SK-N-SH treated with all-trans-retinoic acid at 6 μM for 48 hours (cell line): ENCODE results near the gene ZSWIM6.
A peak's percentile ranks its signal among the peaks of the same experiment; 100 is the strongest.
"Not testable (repeated sequence)": the region's sequence is repeated elsewhere in the genome, so short reads cannot be mapped to it uniquely, and the experiment has no call there.

ENCODE experiments used
- ATAC-seq: fragments of 200-7000 bp; cut with Tn5 transposase; 3 replicates; pipeline ENCODE4 v1.9.1; 2020; ENCODE audit warnings: mild to moderate bottlenecking, moderate library complexity
- ARNTL ChIP-seq: fragments of 450-650 bp; formaldehyde crosslinking; IDR thresholded peaks from 2 replicates; pipeline ENCODE4 v1.5.0; 2020; ENCODE audit warnings: low read depth, mild to moderate bottlenecking, moderate library complexity, borderline replicate concordance
- CSDC2 ChIP-seq: fragments of 250-450 bp; sonication (Bioruptor Pico); IDR thresholded peaks from 2 replicates; pipeline ENCODE4 v1.5.0; 2020; ENCODE audit warnings: mild to moderate bottlenecking, moderate library complexity
- ESRRG ChIP-seq: fragments of 250-450 bp; sonication (Bioruptor Pico); IDR thresholded peaks from 2 replicates; pipeline ENCODE4 v1.6.1; 2021; ENCODE audit warnings: mild to moderate bottlenecking
- GLIS3 ChIP-seq: fragments of 250-450 bp; sonication (Bioruptor Pico); IDR thresholded peaks from 2 replicates; pipeline ENCODE4 v1.5.0; 2020; ENCODE audit warnings: mild to moderate bottlenecking, moderate library complexity
- ISL1 ChIP-seq: fragments of 250-450 bp; sonication (Bioruptor Pico); IDR thresholded peaks from 2 replicates; pipeline ENCODE4 v2.1.2; 2022; ENCODE audit warnings: mild to moderate bottlenecking, moderate library complexity
- OSR1 ChIP-seq: fragments of 250-450 bp; sonication (Bioruptor Pico); IDR thresholded peaks from 2 replicates; pipeline ENCODE4 v1.8.0; 2022; ENCODE audit warnings: moderate library complexity, mild to moderate bottlenecking, inconsistent platforms
- PPARA ChIP-seq: fragments of 250-450 bp; sonication (Bioruptor Pico); IDR thresholded peaks from 2 replicates; pipeline ENCODE4 v1.5.0; 2020; ENCODE audit warnings: mild to moderate bottlenecking, borderline replicate concordance
- RARB ChIP-seq: fragments of 250-450 bp; sonication (Bioruptor Pico); IDR thresholded peaks from 2 replicates; pipeline ENCODE4 v1.8.0; 2021; ENCODE audit warnings: mild to moderate bottlenecking, moderate library complexity
- SNAI2 ChIP-seq: fragments of 250-450 bp; sonication (Bioruptor Pico); IDR thresholded peaks from 2 replicates; pipeline ENCODE4 v1.5.0; 2020; ENCODE audit warnings: mild to moderate bottlenecking, moderate library complexity
- TCF4 ChIP-seq: fragments of 250-450 bp; sonication (Bioruptor Pico); IDR thresholded peaks from 2 replicates; pipeline ENCODE4 v1.8.0; 2021; ENCODE audit warnings: mild to moderate bottlenecking, moderate library complexity, borderline replicate concordance
- TOX ChIP-seq: fragments of 250-450 bp; sonication (Bioruptor Pico); IDR thresholded peaks from 2 replicates; pipeline ENCODE4 v1.8.0; 2021; ENCODE audit warnings: mild to moderate bottlenecking, moderate library complexity, borderline replicate concordance
- ZFP3 ChIP-seq: fragments of 250-450 bp; sonication (Bioruptor Pico); IDR thresholded peaks from 2 replicates; pipeline ENCODE4 v1.5.0; 2020; ENCODE audit warnings: mild to moderate bottlenecking, moderate library complexity
- ZFP30 ChIP-seq: fragments of 450-650 bp; formaldehyde crosslinking; IDR thresholded peaks from 2 replicates; pipeline ENCODE4 v1.5.0; 2022; ENCODE audit warnings: mild to moderate bottlenecking, moderate library complexity
- ZNF565 ChIP-seq: fragments of 450-650 bp; formaldehyde crosslinking; conservative IDR thresholded peaks from 2 replicates; pipeline ENCODE4 v1.5.0; 2020; ENCODE audit warnings: low read depth, mild to moderate bottlenecking, moderate library complexity
- ZNF70 ChIP-seq: fragments of 450-650 bp; formaldehyde crosslinking; IDR thresholded peaks from 2 replicates; pipeline ENCODE4 v1.5.0; 2020; ENCODE audit warnings: mild to moderate bottlenecking, moderate library complexity
- ZNF8 ChIP-seq: fragments of 450-650 bp; formaldehyde crosslinking; IDR thresholded peaks from 2 replicates; pipeline ENCODE4 v1.5.0; 2020; ENCODE audit warnings: mild to moderate bottlenecking, moderate library complexity
- TF ChIP-seq, protein P1 (sequence below): fragments of 250-450 bp; sonication (Bioruptor Pico); IDR thresholded peaks from 2 replicates; pipeline ENCODE4 v1.5.1; 2021; ENCODE audit warnings: mild to moderate bottlenecking, moderate library complexity
- TF ChIP-seq, protein P2 (sequence below): fragments of 250-450 bp; sonication (Bioruptor Pico); IDR thresholded peaks from 2 replicates; pipeline ENCODE4 v1.8.0; 2021; ENCODE audit warnings: low read depth, mild to moderate bottlenecking, moderate library complexity, borderline replicate concordance
- TF ChIP-seq, protein P3 (sequence below): fragments of 250-450 bp; sonication (Bioruptor Pico); IDR thresholded peaks from 2 replicates; pipeline ENCODE4 v1.8.0; 2020; ENCODE audit warnings: mild to moderate bottlenecking, moderate library complexity, borderline replicate concordance

Gene ZSWIM6

DNA sequence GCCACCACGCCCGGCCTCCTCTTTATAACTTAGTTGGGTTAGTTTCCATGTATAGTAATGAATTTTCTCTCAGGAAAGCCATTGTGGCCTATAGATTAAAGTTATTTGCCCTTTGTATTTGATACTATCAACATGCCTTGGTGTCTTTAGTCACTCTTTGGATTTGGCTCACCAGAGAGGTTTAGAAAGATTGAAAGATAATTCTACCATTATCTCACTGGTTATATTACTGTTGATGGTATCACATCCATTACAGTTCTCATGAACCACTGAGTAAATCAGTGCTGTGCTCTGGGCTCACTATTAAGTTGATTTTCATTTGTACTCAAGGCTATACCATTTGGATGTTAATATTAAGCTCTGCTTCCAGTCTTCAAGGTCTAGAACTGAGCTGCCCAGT is 87.0 kb downstream of the ZSWIM6 start:
- no peak for TF ChIP-seq PPARA
- TF ChIP-seq ISL1 (CRISPR knock-in tag), result 0 out of 2 replicates have a peak, but pooled peaks have one; percentile 25
- TF ChIP-seq, all 23 proteins: peak for 1
- ATAC-seq, result no peak

GRCh38 chr5:61420016-61420415 is 88.0 kb downstream of the ZSWIM6 start:
- TF ChIP-seq CSDC2 (CRISPR knock-in tag) (no peak), GLIS3 (CRISPR knock-in tag) (no peak), TCF4 (no peak), ISL1 (CRISPR knock-in tag) (no peak), ARNTL (CRISPR knock-in tag) (no peak), ZFP3 (CRISPR knock-in tag) (no peak), ESRRG (no peak), RARB (CRISPR knock-in tag) (no peak), TOX (CRISPR knock-in tag) (no peak), OSR1 (CRISPR knock-in tag) (no peak)
- TF ChIP-seq, protein P1, sequence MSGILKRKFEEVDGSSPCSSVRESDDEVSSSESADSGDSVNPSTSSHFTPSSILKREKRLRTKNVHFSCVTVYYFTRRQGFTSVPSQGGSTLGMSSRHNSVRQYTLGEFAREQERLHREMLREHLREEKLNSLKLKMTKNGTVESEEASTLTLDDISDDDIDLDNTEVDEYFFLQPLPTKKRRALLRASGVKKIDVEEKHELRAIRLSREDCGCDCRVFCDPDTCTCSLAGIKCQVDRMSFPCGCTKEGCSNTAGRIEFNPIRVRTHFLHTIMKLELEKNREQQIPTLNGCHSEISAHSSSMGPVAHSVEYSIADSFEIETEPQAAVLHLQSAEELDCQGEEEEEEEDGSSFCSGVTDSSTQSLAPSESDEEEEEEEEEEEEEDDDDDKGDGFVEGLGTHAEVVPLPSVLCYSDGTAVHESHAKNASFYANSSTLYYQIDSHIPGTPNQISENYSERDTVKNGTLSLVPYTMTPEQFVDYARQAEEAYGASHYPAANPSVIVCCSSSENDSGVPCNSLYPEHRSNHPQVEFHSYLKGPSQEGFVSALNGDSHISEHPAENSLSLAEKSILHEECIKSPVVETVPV (CRISPR knock-in tag), result no peak
- TF ChIP-seq, protein P2, sequence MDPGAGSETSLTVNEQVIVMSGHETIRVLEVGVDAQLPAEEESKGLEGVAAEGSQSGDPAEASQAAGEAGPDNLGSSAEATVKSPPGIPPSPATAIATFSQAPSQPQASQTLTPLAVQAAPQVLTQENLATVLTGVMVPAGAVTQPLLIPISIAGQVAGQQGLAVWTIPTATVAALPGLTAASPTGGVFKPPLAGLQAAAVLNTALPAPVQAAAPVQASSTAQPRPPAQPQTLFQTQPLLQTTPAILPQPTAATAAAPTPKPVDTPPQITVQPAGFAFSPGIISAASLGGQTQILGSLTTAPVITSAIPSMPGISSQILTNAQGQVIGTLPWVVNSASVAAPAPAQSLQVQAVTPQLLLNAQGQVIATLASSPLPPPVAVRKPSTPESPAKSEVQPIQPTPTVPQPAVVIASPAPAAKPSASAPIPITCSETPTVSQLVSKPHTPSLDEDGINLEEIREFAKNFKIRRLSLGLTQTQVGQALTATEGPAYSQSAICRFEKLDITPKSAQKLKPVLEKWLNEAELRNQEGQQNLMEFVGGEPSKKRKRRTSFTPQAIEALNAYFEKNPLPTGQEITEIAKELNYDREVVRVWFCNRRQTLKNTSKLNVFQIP (CRISPR knock-in tag), result no peak
- ATAC-seq, result no peak

DNA sequence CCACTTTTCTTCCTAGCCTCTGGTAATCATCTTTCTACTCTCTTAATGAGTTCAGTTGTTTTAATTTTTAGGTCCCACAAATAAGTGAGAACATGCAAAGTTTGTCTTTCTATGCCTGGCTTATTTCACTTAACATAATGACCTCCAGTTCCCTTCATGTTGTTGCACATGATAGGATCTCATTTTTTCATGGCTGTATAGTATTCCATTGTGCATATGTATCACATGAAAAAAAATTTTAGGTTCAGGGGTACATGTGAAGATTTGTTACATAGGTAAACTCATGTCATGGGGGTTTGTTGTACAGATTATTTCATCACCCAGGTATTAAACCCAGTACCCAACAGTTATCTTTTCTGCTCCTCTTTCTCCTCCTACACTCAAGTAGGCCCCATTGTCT is 89.2 kb downstream of the ZSWIM6 start:
- ATAC-seq, result not testable (repeated sequence)

- ATAC-seq, result peak; percentile 77
These were observed 91.6 kb downstream of the ZSWIM6 start for GRCh38 chr5:61423487-61424145.

DNA sequence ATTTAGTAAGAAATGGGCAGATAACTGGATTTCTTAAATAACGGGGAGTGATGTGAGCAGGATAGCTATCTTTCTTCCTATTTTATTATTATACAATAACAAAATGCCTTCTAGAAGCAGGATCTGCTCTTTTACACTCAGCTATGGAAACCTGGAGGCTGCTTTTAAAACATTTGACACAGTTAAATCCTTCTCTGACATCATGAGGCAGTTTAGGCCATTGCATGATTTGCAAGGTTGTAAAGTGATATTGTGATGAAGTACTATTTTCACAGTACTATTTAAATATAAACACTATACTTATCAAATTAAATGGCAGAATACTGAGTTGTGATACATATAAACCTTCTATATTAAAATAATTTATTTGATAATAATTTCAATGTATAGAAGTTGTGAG is 93.9 kb downstream of the ZSWIM6 start:
- ATAC-seq, result no peak
- TF ChIP-seq, protein P3, sequence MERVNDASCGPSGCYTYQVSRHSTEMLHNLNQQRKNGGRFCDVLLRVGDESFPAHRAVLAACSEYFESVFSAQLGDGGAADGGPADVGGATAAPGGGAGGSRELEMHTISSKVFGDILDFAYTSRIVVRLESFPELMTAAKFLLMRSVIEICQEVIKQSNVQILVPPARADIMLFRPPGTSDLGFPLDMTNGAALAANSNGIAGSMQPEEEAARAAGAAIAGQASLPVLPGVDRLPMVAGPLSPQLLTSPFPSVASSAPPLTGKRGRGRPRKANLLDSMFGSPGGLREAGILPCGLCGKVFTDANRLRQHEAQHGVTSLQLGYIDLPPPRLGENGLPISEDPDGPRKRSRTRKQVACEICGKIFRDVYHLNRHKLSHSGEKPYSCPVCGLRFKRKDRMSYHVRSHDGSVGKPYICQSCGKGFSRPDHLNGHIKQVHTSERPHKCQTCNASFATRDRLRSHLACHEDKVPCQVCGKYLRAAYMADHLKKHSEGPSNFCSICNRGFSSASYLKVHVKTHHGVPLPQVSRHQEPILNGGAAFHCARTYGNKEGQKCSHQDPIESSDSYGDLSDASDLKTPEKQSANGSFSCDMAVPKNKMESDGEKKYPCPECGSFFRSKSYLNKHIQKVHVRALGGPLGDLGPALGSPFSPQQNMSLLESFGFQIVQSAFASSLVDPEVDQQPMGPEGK (CRISPR knock-in tag), result no peak

More at GRCh38 chr5:61423487-61424145, 91.6 kb downstream of the ZSWIM6 start:
- TF ChIP-seq ZNF565 (CRISPR knock-in tag), result no peak
- no peak for TF ChIP-seq RARB (CRISPR knock-in tag)
- TF ChIP-seq, protein P1 (CRISPR knock-in tag), result no peak
- no peak for TF ChIP-seq TOX (CRISPR knock-in tag)
- no peak for TF ChIP-seq GLIS3 (CRISPR knock-in tag)
- TF ChIP-seq ZFP30 (CRISPR knock-in tag), result no peak
- TF ChIP-seq ISL1 (CRISPR knock-in tag), result peak; percentile 38; the same call in 1 of the 2 replicates
- TF ChIP-seq SNAI2, result no peak
- TF ChIP-seq, all 23 proteins: peak for 1

DNA sequence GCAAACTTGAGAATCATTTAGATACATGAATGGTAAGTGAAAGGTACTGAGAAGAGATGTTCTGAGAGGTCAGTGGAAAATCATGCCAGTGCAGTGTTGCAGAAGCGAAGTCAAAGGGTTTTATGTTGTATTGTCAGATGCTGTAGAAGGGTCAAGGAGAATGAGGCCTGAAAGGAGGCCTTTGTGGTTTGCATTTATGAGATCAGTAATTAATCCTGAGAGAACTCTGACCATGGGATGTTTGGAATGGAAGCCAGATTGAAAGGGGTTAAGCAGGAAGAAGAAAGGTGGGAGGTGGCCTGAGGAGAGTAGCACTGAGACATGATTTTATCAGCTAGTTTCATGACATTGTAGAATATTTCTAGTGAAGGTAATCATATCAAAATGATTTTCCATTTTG is 97.8 kb downstream of the ZSWIM6 start:
- TF ChIP-seq ESRRG (no peak), PPARA (no peak), ZNF70 (no peak), ZNF8 (CRISPR knock-in tag) (no peak)
- no peak for ATAC-seq
